Effector CD8-positive, alpha-beta T cell (primary cell): ENCODE data around the gene CIT.

Experiments used
- DNase-seq: peaks from one replicate; lab custom pipeline; 2025; lab: John Stamatoyannopoulos, UW

CIT gene

GRCh38 chr12:119859241-119859640, 17.9 kb downstream of the CIT start:
- DNase-seq: no peak

GRCh38 chr12:119857041-119857591, 20.0 kb downstream of the CIT start:
- no peak for DNase-seq

GRCh38 chr12:119850330-119850729, 26.8 kb downstream of the CIT start:
- no peak for DNase-seq

DNA sequence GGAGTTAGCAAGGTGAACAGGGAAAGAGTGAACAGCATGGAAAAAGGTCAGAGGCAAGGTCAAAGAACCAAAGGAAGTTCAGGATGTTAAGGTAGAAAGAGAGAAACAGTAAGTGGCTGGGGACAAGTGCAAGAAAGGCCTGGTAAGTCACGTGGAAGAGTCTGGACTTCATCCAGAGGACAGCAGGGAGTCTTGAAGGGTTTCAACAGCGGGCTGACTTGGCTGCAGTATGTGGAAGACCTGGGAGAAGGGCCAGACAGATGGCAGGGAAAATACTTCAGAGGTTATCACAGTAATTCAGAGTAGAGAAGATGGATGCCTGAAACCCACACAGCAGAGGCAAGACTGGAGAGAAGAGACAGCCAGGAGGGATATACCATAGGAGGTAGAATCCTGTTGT, 34.0 kb downstream of the CIT start:
- DNase-seq: no peak

DNA sequence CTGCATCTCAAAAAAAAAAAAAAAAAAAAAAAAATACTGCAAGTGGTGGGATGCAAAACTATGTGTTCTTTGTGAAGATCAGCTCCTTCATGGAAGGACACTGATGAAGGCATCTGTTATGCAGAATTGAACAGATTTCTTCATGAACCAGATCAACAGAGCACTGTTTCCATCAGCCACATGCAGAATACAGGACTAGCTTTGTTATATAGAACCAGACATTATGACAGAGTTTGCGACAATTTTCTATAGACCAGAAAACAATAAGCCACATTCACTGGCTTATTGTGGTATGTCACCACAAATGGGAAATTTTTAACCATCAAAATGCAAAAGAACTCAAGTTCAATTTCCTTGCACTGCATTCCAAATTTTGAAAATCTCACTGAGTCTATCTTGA, 34.7 kb downstream of the CIT start:
- no peak for DNase-seq

DNA sequence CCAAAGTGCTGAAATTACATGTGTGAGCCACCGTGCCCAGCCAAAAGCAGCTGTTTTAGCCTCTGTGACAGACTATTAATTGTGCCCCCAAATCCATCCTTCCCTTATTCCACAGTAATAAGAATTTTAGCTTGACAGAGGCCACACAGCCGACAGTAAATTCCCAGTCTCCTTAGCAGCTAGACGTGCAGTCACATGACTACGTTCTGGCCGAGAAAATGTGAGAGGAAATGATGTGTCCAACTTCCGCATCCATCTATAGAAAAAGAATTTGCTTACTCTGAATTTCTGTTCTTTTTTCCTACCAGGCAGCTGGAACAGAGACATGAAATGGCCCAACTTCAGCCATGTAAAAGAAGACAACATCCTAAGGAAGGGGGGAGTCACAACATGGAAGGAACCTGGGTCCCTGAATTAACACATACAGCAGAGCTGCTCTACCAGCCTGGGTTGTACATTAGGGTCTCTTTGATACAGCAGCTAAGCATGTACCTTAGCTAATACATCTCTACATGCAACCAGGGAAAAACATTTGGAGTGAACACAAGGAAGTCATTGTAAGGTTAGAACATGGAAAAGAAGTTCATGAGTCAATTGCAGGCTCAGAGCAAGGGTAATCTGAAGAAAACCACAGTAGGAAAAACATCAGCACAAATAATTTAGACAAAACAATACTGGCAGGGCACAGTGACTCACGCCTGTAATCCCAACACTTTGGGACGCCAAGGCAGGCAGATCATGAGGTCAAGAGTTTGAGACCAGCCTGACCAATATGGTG, 35.5 kb downstream of the CIT start:
- DNase-seq: no peak

DNA sequence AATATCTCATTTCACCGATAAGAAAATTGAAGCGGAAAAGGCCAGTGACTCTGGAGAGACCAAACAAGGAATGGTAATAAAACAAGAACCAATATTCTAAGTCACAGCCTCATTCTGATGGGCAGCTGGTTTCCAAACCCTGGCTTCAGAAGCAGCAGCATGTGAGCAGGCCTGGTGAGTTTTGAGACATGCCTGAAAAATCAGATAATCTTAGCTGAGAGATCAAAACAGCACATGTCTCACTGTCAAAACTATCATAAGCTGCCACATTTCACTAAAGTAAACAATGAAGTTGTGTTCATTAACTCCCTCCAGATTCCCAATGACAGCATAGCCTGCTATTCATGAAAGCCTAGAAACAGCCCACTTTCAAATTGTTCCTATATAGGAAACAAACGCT, 36.5 kb downstream of the CIT start:
- DNase-seq: no peak

GRCh38 chr12:119840168-119840567, 37.0 kb downstream of the CIT start:
- no peak for DNase-seq

- DNase-seq: no peak
These were observed 38.1 kb downstream of the CIT start for GRCh38 chr12:119838826-119839600.

- DNase-seq: no peak
These were observed 40.3 kb downstream of the CIT start for GRCh38 chr12:119836781-119837180.

DNA sequence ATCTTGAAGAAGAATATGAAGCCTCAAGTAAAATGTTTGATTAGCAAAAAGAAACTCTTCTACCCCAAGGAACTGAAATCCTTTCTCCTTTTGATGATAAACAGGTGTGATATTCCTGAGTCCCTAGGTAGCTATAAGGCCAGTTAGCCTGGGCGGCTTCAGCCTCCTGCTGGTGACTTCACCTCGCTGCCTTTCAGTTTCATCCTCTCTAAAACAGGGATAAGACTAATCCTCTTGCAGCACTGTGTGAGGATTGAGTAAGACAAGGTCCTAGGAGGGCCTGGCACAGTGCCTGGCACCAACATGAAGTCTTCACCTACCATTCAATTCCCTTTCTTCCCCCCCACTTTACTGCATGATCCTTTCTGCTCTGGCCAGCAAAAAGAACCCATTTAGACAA, 42.1 kb downstream of the CIT start:
- DNase-seq: no peak

GRCh38 chr12:119829439-119829838, 47.7 kb downstream of the CIT start:
- no peak for DNase-seq

DNA sequence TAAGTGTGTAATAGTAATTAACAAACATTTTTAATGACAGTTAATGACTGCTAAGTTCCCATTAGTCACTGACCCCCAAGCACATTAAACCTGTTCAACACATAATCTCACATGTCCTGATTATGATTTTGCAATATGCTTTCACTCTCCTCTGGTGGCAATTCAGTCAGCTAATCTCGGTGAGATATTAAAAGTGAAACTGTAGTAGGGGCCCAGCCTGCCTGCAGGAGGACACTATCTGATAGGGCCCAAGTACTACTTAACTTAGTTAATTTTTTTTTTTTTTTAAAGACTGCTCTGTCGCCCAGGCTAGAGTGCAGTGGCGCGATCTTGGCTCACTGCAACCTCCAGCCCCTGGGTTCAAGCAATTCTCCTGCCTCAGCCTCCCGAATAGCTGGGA, 48.8 kb downstream of the CIT start:
- DNase-seq: no peak

GRCh38 chr12:119827760-119828159, 49.4 kb downstream of the CIT start:
- DNase-seq: no peak

- DNase-seq: no peak
These were observed 50.3 kb downstream of the CIT start for GRCh38 chr12:119826661-119827445.

GRCh38 chr12:119825262-119825661, 51.9 kb downstream of the CIT start:
- no peak for DNase-seq

- no peak for DNase-seq
These were observed 55.1 kb downstream of the CIT start for GRCh38 chr12:119822046-119822445.

GRCh38 chr12:119819322-119819721, 57.8 kb downstream of the CIT start:
- no peak for DNase-seq

DNA sequence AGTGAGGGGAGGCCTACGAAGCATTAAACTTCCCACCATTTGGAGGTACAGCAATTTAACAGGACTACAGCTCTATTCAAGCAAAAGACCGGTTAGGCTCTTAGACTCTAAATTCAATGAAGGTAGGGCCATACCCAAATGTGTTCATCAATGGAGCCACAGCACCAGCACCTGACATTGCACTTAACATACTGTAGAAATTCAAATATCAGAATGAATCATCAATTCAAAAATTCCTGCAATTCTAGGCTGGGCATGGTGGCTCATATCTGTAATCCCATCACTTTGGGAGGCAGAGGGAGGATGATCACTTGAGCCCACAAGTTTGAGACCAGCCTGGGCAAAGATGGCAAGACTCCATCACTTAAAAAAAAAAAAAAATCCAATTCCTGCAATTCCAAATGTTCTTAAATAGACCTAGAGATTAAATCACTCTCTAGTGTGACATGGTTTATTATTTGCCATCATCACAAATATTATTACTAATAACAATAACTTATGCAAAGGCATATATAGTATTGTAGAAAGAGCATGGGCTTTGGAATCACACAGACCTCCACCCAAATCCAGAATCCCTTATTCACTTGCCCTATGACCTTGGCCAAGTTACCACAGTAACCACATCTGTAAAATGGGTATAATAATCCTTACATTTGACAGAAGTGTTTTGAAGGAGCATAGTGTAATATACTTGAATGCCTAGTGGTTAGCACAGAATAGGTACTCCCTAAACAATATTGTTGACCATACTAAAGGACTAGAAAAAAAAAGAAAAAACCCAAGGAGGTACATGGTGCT, 59.4 kb downstream of the CIT start:
- DNase-seq: no peak

- no peak for DNase-seq
These were observed 68.1 kb downstream of the CIT start for GRCh38 chr12:119809023-119809422.

DNA sequence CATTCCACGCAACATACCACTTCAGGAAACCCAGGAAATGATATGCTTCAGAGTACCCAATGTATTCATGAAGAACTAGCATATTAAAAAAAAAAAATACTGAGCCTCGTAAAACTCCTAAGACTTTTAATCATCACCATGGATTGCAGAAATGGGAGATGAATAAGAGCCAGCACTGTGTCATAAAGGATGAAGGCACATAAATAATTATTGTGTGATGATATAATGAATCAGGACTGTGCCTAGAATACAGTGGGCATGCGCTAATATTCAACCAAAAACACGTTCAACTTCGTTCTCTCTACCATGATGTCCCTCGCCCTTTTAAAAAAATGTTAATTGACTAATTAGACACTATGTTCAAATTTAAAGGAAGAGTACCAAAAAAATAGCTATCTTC, 68.7 kb downstream of the CIT start:
- no peak for DNase-seq

DNA sequence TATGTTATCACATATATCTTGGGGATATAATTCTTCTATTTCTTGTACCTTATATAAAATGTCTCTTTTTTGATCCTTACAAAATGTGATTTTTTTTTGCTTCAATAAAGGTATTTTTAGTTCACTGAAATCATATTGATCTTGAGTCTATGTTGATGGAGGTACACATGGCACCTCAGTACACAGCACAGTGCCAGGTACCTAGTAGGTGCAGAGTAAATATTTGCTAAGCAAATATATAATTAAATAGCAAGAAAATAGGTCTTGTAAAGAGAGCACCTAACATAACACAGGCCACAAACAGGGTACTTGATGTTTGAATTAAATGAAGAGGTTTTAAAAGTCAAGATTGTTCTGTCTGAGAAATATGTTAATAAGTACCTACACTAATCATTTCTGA, 69.7 kb downstream of the CIT start:
- no peak for DNase-seq
